ENCODE data around the gene ANXA2. TPM values are rescaled to one million over a fixed set of nuclear protein-coding genes. Genes with fewer than 3 reads are reported as not detected.

The ANXA2 gene
- total RNA-seq, 2 experiments from 2014 or later: 131 to 132 TPM

- H3K9me3 Mint-ChIP-seq: no peaks in the 10 kb centered on the region
- CTCF ChIA-PET: interaction anchor here (0.7 to 1.5 kb wide), 2 partner anchors 45 to 147 kb away, joined by 4 to 5 read pairs; no protein-coding TSS in a partner anchor
- DNase-seq: no peak
- H3K36me3 Mint-ChIP-seq: peaks cover 5% of the 10 kb centered on the region
- no peaks in the 10 kb centered on the region for H3K27me3 Mint-ChIP-seq
- POLR2A ChIA-PET: no interaction called here
- no peak overlapping the region for H3K4me3 Mint-ChIP-seq
- H3K27ac Mint-ChIP-seq: no peak overlapping the region
- H3K4me1 Mint-ChIP-seq (ENCODE audit: low read depth): peaks cover 18% of the 10 kb centered on the region
- intact Hi-C loops (cut with micrococcal nuclease): no loop called here
Measured at GRCh38 chr15:60373327-60373726, 24.5 kb downstream of the ANXA2 start.

DNA sequence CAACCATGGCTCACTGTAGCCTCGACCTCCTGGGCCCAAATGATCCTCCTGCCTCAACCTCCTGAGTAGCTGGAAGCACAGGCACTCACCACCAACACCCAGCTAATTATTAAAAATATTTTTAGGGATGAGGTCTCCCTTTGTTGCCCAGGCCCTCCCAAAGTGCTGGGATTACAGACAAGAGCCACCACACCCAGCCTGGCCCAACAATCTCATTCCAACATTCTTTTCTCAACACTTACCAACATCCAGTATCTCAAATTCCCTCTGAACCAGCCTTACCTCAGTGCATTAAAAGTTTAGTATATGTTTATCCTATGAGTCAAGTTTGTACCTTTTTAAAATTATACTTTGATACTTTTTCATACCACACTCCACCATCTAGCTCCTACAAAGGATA is 25.0 kb downstream of the ANXA2 start:
- intact Hi-C loops (cut with micrococcal nuclease): no loop called here
- Mint-ChIP-seq H3K27me3 (no peaks in the 10 kb centered on the region), H3K36me3 (peaks cover 5% of the 10 kb centered on the region), H3K27ac (no peak overlapping the region), H3K4me1 (ENCODE audit: low read depth) (peaks cover 18% of the 10 kb centered on the region), H3K9me3 (no peaks in the 10 kb centered on the region), H3K4me3 (no peak overlapping the region)
- DNase-seq: no peak
- ChIA-PET CTCF (interaction anchor here (0.7 kb wide), 1 partner anchor 44 kb away, joined by 4 read pairs; no protein-coding TSS in a partner anchor), POLR2A (no interaction called here)

DNA sequence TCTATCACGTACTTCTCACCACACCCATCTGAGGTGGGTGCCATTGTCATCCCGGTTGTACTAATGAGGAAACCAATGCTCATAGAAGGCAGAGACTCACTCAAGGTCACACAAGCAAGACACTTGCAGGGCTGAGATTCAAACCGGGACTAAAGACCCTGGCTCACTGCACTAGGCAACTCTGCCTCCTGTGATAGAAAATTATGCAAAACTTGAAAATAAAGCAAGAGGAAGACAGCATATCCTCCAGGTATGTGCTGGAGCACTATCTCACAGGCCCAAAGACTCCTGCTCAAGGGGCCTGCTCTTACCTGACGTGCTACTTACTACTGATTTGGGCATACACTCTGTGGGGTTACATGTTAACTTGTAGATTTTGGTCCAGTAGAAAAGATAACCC is 25.6 kb downstream of the ANXA2 start:
- Mint-ChIP-seq H3K9me3 (no peaks in the 10 kb centered on the region), H3K27me3 (no peaks in the 10 kb centered on the region), H3K27ac (no peak overlapping the region), H3K4me1 (ENCODE audit: low read depth) (peaks cover 18% of the 10 kb centered on the region), H3K36me3 (peaks cover 5% of the 10 kb centered on the region), H3K4me3 (no peak overlapping the region)
- POLR2A ChIA-PET: no interaction called here
- intact Hi-C loops (cut with micrococcal nuclease): no loop called here
- CTCF ChIA-PET: interaction anchor here (2.6 kb wide), 1 partner anchor 12 kb away, joined by 12 read pairs; no protein-coding TSS in a partner anchor
- no peak for DNase-seq

GRCh38 chr15:60371175-60372051 is 26.4 kb downstream of the ANXA2 start:
- H3K27ac Mint-ChIP-seq: no peak overlapping the region
- intact Hi-C loops (cut with micrococcal nuclease): no loop called here
- peaks cover 18% of the 10 kb centered on the region for H3K4me1 Mint-ChIP-seq (ENCODE audit: low read depth)
- CTCF ChIA-PET: interaction anchor here (2.6 kb wide), 1 partner anchor 11 kb away, joined by 12 read pairs; no protein-coding TSS in a partner anchor
- peaks cover 5% of the 10 kb centered on the region for H3K36me3 Mint-ChIP-seq
- peak; percentile 57 for DNase-seq
- H3K4me3 Mint-ChIP-seq: no peak overlapping the region
- H3K27me3 Mint-ChIP-seq: no peaks in the 10 kb centered on the region
- POLR2A ChIA-PET: no interaction called here
- H3K9me3 Mint-ChIP-seq: no peaks in the 10 kb centered on the region

DNA sequence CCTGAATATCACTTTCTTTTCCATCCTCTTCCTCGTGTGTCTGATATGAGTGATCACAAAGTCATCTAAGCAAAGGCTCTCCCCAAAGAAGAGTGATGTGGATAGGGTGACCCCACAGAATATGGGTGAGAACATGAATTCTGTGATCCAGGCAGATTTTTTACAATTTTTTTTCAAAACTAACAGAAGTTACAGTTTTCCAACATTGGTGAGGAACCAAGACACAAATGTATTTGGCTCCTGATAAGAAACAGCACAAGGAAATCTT is 27.0 kb downstream of the ANXA2 start:
- Mint-ChIP-seq H3K4me3 (no peak overlapping the region), H3K27ac (no peak overlapping the region), H3K27me3 (no peaks in the 10 kb centered on the region), H3K9me3 (no peaks in the 10 kb centered on the region), H3K36me3 (peaks cover 7% of the 10 kb centered on the region), H3K4me1 (ENCODE audit: low read depth) (peaks cover 18% of the 10 kb centered on the region)
- no peak for DNase-seq
- ChIA-PET CTCF (interaction anchor here (2.6 kb wide), 1 partner anchor 11 kb away, joined by 12 read pairs; no protein-coding TSS in a partner anchor), POLR2A (no interaction called here)
- intact Hi-C loops (cut with micrococcal nuclease): no loop called here

- Mint-ChIP-seq H3K9me3 (no peaks in the 10 kb centered on the region), H3K4me3 (no peak overlapping the region), H3K27me3 (no peaks in the 10 kb centered on the region), H3K36me3 (peaks cover 8% of the 10 kb centered on the region), H3K4me1 (ENCODE audit: low read depth) (peaks cover 16% of the 10 kb centered on the region), H3K27ac (no peak overlapping the region)
- intact Hi-C loops (cut with micrococcal nuclease): no loop called here
- ChIA-PET POLR2A (no interaction called here), CTCF (interaction anchor here (2.6 kb wide), 1 partner anchor 10 kb away, joined by 12 read pairs; no protein-coding TSS in a partner anchor)
- DNase-seq: no peak
Measured at GRCh38 chr15:60370105-60370868, 27.5 kb downstream of the ANXA2 start.

GRCh38 chr15:60369696-60370095 is 28.1 kb downstream of the ANXA2 start:
- H3K36me3 Mint-ChIP-seq: peaks cover 10% of the 10 kb centered on the region
- H3K9me3 Mint-ChIP-seq: no peaks in the 10 kb centered on the region
- no peaks in the 10 kb centered on the region for H3K27me3 Mint-ChIP-seq
- peaks cover 15% of the 10 kb centered on the region for H3K4me1 Mint-ChIP-seq (ENCODE audit: low read depth)
- H3K27ac Mint-ChIP-seq: no peak overlapping the region
- no peak for DNase-seq
- CTCF ChIA-PET: interaction anchor here (2.6 kb wide), 1 partner anchor 10 kb away, joined by 12 read pairs; no protein-coding TSS in a partner anchor
- intact Hi-C loops (cut with micrococcal nuclease): no loop called here
- H3K4me3 Mint-ChIP-seq: no peak overlapping the region
- POLR2A ChIA-PET: no interaction called here

DNA sequence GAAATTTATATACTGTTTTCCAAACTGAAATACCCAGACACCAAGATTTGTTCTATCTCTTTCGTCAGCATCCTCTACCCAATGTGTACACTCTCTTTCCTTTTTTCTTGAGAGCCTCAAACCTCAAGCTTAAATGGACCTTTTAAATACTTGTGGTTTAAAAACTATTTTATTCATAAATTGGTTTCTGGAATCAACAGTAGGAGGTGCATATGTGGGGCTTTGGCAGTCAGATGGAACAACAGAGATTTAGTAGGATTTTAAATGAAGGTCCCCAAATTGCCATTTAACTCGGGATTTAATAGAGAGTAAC is 33.2 kb downstream of the ANXA2 start:
- peaks cover 2% of the 10 kb centered on the region for H3K27me3 Mint-ChIP-seq
- POLR2A ChIA-PET: interaction anchor here (4.2 kb wide), 1 partner anchor 34 kb away, joined by 20 read pairs; the partner anchor contains the start of gene ANXA2
- intact Hi-C loops (cut with micrococcal nuclease): loop anchor here (5.0 kb wide), 1 partner anchor 218 kb away; no protein-coding TSS in a partner anchor
- peaks cover 25% of the 10 kb centered on the region for H3K4me1 Mint-ChIP-seq (ENCODE audit: low read depth)
- H3K27ac Mint-ChIP-seq: no peak overlapping the region
- peaks cover 42% of the 10 kb centered on the region for H3K36me3 Mint-ChIP-seq
- no peaks in the 10 kb centered on the region for H3K9me3 Mint-ChIP-seq
- H3K4me3 Mint-ChIP-seq: no peak overlapping the region
- DNase-seq: no peak
- CTCF ChIA-PET: no interaction called here

DNA sequence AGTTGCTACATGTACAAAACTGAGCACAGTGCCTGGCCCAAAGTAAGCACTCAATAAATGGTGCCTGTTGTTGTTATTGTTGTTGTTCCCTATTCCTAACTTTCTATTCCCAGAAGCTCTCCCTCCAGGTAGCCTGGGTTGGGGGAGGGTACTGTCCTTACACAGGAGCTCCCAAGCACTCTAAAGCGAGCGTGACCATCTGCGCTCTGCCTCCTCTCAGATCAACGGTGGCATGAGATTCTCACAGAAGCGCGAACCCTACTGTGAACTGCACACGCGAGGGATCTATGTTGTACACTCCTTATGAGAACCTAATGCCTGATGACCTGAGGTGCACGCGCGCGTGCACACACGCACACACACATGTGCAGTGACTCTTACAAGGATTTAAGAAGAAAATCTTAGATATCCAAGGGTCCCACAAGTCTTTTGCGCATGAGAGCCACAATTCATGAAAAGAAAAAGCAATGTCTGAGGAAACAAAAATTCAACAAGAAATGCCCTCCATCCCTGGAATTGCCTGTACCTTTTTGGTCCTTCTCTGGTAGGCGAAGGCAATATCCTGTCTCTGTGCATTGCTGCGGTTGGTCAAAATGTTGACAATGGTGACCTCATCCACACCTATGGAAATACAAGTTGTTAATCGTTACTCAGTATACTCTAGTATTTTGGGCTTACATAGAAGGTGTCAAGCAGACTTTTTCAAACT is 33.7 kb downstream of the ANXA2 start:
- CTCF ChIA-PET: interaction anchor here (0.6 to 6.7 kb wide), 5 partner anchors 37 to 552 kb away, joined by 3 to 100 read pairs (median 3); no protein-coding TSS in a partner anchor
- POLR2A ChIA-PET: interaction anchor here (2.1 to 4.2 kb wide), 2 partner anchors 25 to 35 kb away, joined by 7 to 20 read pairs; partner anchors contain the start of gene ANXA2
- no peak for DNase-seq
- no peak overlapping the region for H3K4me3 Mint-ChIP-seq
- no peaks in the 10 kb centered on the region for H3K9me3 Mint-ChIP-seq
- no peak overlapping the region for H3K27ac Mint-ChIP-seq
- peaks cover 42% of the 10 kb centered on the region for H3K36me3 Mint-ChIP-seq
- H3K4me1 Mint-ChIP-seq (ENCODE audit: low read depth): peaks cover 25% of the 10 kb centered on the region
- intact Hi-C loops (cut with micrococcal nuclease): loop anchor here (2.0 to 5.0 kb wide), 4 partner anchors 25 to 218 kb away; partner anchors contain the start of gene ICE2
- peaks cover 2% of the 10 kb centered on the region for H3K27me3 Mint-ChIP-seq

GRCh38 chr15:60363087-60363549 is 34.7 kb downstream of the ANXA2 start:
- ChIA-PET POLR2A (interaction anchor here (0.5 to 4.2 kb wide), 9 partner anchors 26 to 569 kb away, joined by 3 to 20 read pairs (median 6); partner anchors contain the start of gene ANXA2), CTCF (interaction anchor here (0.6 to 6.7 kb wide), 20 partner anchors 11 to 1471 kb away, joined by 3 to 100 read pairs (median 4); partner anchors contain the start of gene ANXA2)
- H3K36me3 Mint-ChIP-seq: peaks cover 48% of the 10 kb centered on the region
- H3K4me3 Mint-ChIP-seq: no peak overlapping the region
- H3K9me3 Mint-ChIP-seq: no peaks in the 10 kb centered on the region
- no peak overlapping the region for H3K27ac Mint-ChIP-seq
- peaks cover 2% of the 10 kb centered on the region for H3K27me3 Mint-ChIP-seq
- DNase-seq: no peak
- peaks cover 25% of the 10 kb centered on the region for H3K4me1 Mint-ChIP-seq (ENCODE audit: low read depth)
- intact Hi-C loops (cut with micrococcal nuclease): loop anchor here (2.0 to 5.0 kb wide), 4 partner anchors 26 to 219 kb away; partner anchors contain the start of gene ICE2

DNA sequence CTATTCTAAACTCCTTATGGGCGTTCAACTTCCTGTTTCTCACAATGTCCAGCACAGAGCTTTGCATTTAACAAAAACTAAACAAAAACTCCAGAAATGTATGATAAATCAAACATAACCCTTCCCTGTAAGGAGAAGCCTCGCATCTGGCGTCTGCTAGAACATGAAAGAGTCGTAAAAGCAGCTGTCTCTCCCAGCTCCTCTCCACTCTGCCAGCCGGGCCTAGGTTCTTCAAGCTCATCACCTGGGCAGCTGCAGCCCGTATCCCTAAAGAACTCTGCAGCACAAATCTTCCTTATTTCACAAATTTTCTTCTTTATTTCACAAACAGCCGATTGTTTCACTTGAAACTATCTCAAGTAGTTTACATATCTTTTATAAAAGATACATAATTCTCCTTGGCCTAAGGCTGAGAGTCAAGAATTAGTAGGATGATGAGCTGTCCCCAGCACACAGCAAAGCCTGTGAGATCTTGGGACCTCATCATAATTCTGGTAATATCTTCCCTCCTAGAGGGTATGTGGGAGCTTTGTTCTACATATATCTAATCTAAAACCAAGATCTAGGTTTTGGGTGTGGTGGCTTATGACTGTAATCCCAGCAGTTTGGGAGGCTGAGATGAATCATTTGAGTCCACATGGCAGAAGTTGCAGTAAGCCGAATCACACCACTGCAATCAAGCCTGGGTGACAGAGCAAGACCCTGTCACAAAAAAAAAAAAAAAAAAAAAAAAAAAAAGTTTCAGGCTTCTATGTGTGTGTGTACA is 35.3 kb downstream of the ANXA2 start:
- peaks cover 2% of the 10 kb centered on the region for H3K27me3 Mint-ChIP-seq

More for the DNA sequence above, 35.3 kb downstream of the ANXA2 start:
- no peaks in the 10 kb centered on the region for H3K9me3 Mint-ChIP-seq
- DNase-seq: peak; percentile 72
- intact Hi-C loops (cut with micrococcal nuclease): loop anchor here (2.0 to 5.0 kb wide), 4 partner anchors 26 to 220 kb away; partner anchors contain the start of gene ICE2
- peaks cover 25% of the 10 kb centered on the region for H3K4me1 Mint-ChIP-seq (ENCODE audit: low read depth)
- H3K36me3 Mint-ChIP-seq: peaks cover 48% of the 10 kb centered on the region
- ChIA-PET POLR2A (interaction anchor here (0.5 to 4.2 kb wide), 11 partner anchors 27 to 570 kb away, joined by 3 to 20 read pairs (median 5); partner anchors contain the start of gene ANXA2), CTCF (interaction anchor here (0.6 to 6.7 kb wide), 22 partner anchors 12 to 1471 kb away, joined by 3 to 100 read pairs (median 4); partner anchors contain the start of gene ANXA2)
- H3K27ac Mint-ChIP-seq: peak overlapping the region; percentile 63
- H3K4me3 Mint-ChIP-seq: no peak overlapping the region
